Upper lobe of left lung (tissue), 6 donors: Measurements from ENCODE around the gene SCN1B. TPM values are rescaled to one million over a fixed set of nuclear protein-coding genes. Genes with fewer than 3 reads are reported as not detected.
"Not testable (repeated sequence)": the region's sequence is repeated elsewhere in the genome, so short reads cannot be mapped to it uniquely, and the experiment has no call there.

ENCODE experiments used
- ATAC-seq, 2 donors: fragments of 200-7000 bp; cut with Tn5 transposase; one replicate each; pipeline ENCODE4 v1.9.1; 2022; ENCODE audit warnings: mild to moderate bottlenecking in 2 of 2, moderate library complexity in 2 of 2; ENCODE audit not compliant: low FRiP score in 2 of 2
- DNase-seq, 2 donors: peaks; one replicate each; pipeline ENCODE4 v3.0.0-alpha.2; 2019 to 2020
- H3K27ac ChIP-seq, 4 donors: fragments of 200-600 bp; sonication (generic); one replicate each; pipeline ENCODE4 v1.5.1; 2016 to 2019
- H3K27me3 ChIP-seq, 4 donors: fragments of 200-600 bp; sonication (generic); one replicate each; pipeline ENCODE4 v1.5.1; 2017 to 2019
- H3K36me3 ChIP-seq, 4 donors: fragments of 200-600 bp; sonication (generic); one replicate each; pipeline ENCODE4 v1.5.1; 2016 to 2019
- H3K4me1 ChIP-seq, 4 donors: fragments of 200-600 bp; sonication (generic); one replicate each; pipeline ENCODE4 v1.5.1; 2018 to 2019
- H3K4me3 ChIP-seq, 4 donors: fragments of 200-600 bp; sonication (generic); one replicate each; pipeline ENCODE4 v1.5.1; 2017 to 2019; ENCODE audit warnings: mild to moderate bottlenecking in 2 of 4, moderate library complexity in 1 of 4
- H3K9me3 ChIP-seq, 4 donors: fragments of 200-600 bp; sonication (generic); one replicate each; pipeline ENCODE4 v1.5.1; 2018 to 2019
- CTCF ChIP-seq, 6 experiments: fragments of 450-650 bp in 4 of 6; fragments of 200-600 bp in 2 of 6; sonication (generic) in 2 of 6; IDR thresholded peaks; one replicate each; pipeline ENCODE4 v1.5.1; 2016 to 2019; ENCODE audit warnings: antibody characterized with exemption in 6 of 6
- EP300 ChIP-seq, 4 donors: sonication (generic); formaldehyde crosslinking; IDR thresholded peaks; one replicate each; pipeline ENCODE4 v1.5.1; 2017; ENCODE audit warnings: antibody characterized with exemption in 4 of 4, control low read depth in 2 of 4
- POLR2A ChIP-seq, 4 donors: fragments of 450-650 bp; IDR thresholded peaks; one replicate each; pipeline ENCODE4 v1.5.1; 2016 to 2017; ENCODE audit warnings: antibody characterized with exemption in 4 of 4, mild to moderate bottlenecking in 2 of 4
- POLR2AphosphoS5 ChIP-seq, 2 donors: sonication (generic); formaldehyde crosslinking; IDR thresholded peaks; one replicate each; pipeline ENCODE4 v1.5.1; 2017; ENCODE audit warnings: antibody characterized with exemption in 2 of 2
- WGBS, 2 donors: methylation state at CpG; one replicate each; pipeline ENCODE4 v1.1.5; 2017 to 2018; 5-methylcytosine and 5-hydroxymethylcytosine counted together
- total RNA-seq, 6 donors: library from RNA; depleted of rRNA in 4 of 6; stranded (reverse); fragments of >200 nt in 4 of 6; gene quantifications; one replicate each; pipeline versions ENCODE4 v1.1.0 to v1.2.1, GENCODE V29; 2016 to 2021
- donor health status: DM: no; HTN: no; CAD: no; lungs with moderate emphysema.
- donor health status: DM: no; HTN: yes; CAD: no; lungs with severe emphysema.

Gene SCN1B
- total RNA-seq, 6 donors from 2014 or later: 2.9 to 13.1 (median 6.9) TPM

GRCh38 chr19:35048911-35049411 lies 18.7 kb downstream of the SCN1B start:
- Histone ChIP-seq H3K27me3 (no peaks in the 10 kb centered on the region), H3K4me1 (peaks cover 0 to 15% (median 8%) of the 10 kb centered on the region in 4 donors), H3K36me3 (no peaks in the 10 kb centered on the region), H3K27ac (no peak overlapping the region), H3K9me3 (no peaks in the 10 kb centered on the region), H3K4me3 (no peak overlapping the region)
- 53 to 66% methylated on average over 3 to 11 of the region's 12 CpGs for WGBS, 2 donors
- ATAC-seq (no peak), DNase-seq (peak; percentile 47 to 84)
- no peak for TF ChIP-seq EP300 (IDR thresholded peaks at IDR 0.05)
- TF ChIP-seq CTCF (IDR thresholded peaks at IDR 0.05): no peak
- TF ChIP-seq POLR2A (IDR thresholded peaks at IDR 0.05): no peak
- no peak for TF ChIP-seq POLR2AphosphoS5 (IDR thresholded peaks at IDR 0.05)

GRCh38 chr19:35049456-35049855 lies 19.2 kb downstream of the SCN1B start:
- no peak for TF ChIP-seq CTCF (IDR thresholded peaks at IDR 0.05)
- TF ChIP-seq POLR2AphosphoS5 (IDR thresholded peaks at IDR 0.05): no peak
- no peak for TF ChIP-seq EP300 (IDR thresholded peaks at IDR 0.05)
- TF ChIP-seq POLR2A (IDR thresholded peaks at IDR 0.05): no peak
- Histone ChIP-seq H3K9me3 (no peaks in the 10 kb centered on the region), H3K4me3 (no peak overlapping the region), H3K4me1 (peaks cover 0 to 12% (median 5%) of the 10 kb centered on the region in 4 donors), H3K27ac (no peak overlapping the region), H3K27me3 (no peaks in the 10 kb centered on the region), H3K36me3 (no peaks in the 10 kb centered on the region)
- DNase-seq (no peak), ATAC-seq (no peak)
- 90 to 93% methylated on average over 4 to 5 of the region's 5 CpGs for WGBS, 2 donors

- not testable (repeated sequence) for DNase-seq, ATAC-seq
- WGBS, 2 donors: 94 to 100% methylated on average over 2 of the region's 2 CpGs
Observed at GRCh38 chr19:35050662-35051061, 20.4 kb downstream of the SCN1B start.

GRCh38 chr19:35051268-35051667 lies 21.0 kb downstream of the SCN1B start:
- H3K36me3 ChIP-seq, H3K9me3 ChIP-seq, H3K27me3 ChIP-seq, H3K27ac ChIP-seq, ATAC-seq, H3K4me1 ChIP-seq, DNase-seq, H3K4me3 ChIP-seq: not testable (repeated sequence)
- 89 to 95% methylated on average over 4 of the region's 4 CpGs for WGBS, 2 donors

More at GRCh38 chr19:35050662-35051061, 20.4 kb downstream of the SCN1B start:
- not testable (repeated sequence) for H3K36me3 ChIP-seq, H3K4me1 ChIP-seq, H3K4me3 ChIP-seq, H3K27ac ChIP-seq, H3K27me3 ChIP-seq, H3K9me3 ChIP-seq

- TF ChIP-seq POLR2AphosphoS5 (IDR thresholded peaks at IDR 0.05): no peak
- TF ChIP-seq POLR2A (IDR thresholded peaks at IDR 0.05): no peak
- TF ChIP-seq CTCF (IDR thresholded peaks at IDR 0.05): no peak
- TF ChIP-seq EP300 (IDR thresholded peaks at IDR 0.05): no peak
- no peak for DNase-seq
- H3K4me1 ChIP-seq: peaks cover 0 to 6% (median 2%) of the 10 kb centered on the region in 4 donors
- H3K36me3 ChIP-seq: no peaks in the 10 kb centered on the region
- 92 to 97% methylated on average over 5 of the region's 5 CpGs for WGBS, 2 donors
- H3K4me3 ChIP-seq: no peak overlapping the region
- ATAC-seq: no peak
- no peaks in the 10 kb centered on the region for H3K27me3 ChIP-seq
- no peaks in the 10 kb centered on the region for H3K9me3 ChIP-seq
- no peak overlapping the region for H3K27ac ChIP-seq
Observed at GRCh38 chr19:35051796-35052195, 21.5 kb downstream of the SCN1B start.

GRCh38 chr19:35052599-35053190 lies 22.4 kb downstream of the SCN1B start:
- no peaks in the 10 kb centered on the region for H3K9me3 ChIP-seq
- H3K4me1 ChIP-seq: peaks cover 0 to 6% (median 2%) of the 10 kb centered on the region in 4 donors
- H3K4me3 ChIP-seq: no peak overlapping the region
- WGBS, 2 donors: 79 to 82% methylated on average over 8 of the region's 8 CpGs
- no peak overlapping the region for H3K27ac ChIP-seq
- H3K27me3 ChIP-seq: no peaks in the 10 kb centered on the region
- H3K36me3 ChIP-seq: no peaks in the 10 kb centered on the region
- no peak for ATAC-seq
- no peak for DNase-seq
- TF ChIP-seq CTCF (IDR thresholded peaks at IDR 0.05): no peak
- no peak for TF ChIP-seq EP300 (IDR thresholded peaks at IDR 0.05)
- TF ChIP-seq POLR2A (IDR thresholded peaks at IDR 0.05): no peak
- TF ChIP-seq POLR2AphosphoS5 (IDR thresholded peaks at IDR 0.05): no peak
